ENCODE results near the gene INPP5J. TPM values are rescaled to one million over a fixed set of nuclear protein-coding genes. Genes with fewer than 3 reads are reported as not detected.
"Not testable (repeated sequence)": the region's sequence is repeated elsewhere in the genome, so short reads cannot be mapped to it uniquely, and the experiment has no call there.

Gene INPP5J, protein sequence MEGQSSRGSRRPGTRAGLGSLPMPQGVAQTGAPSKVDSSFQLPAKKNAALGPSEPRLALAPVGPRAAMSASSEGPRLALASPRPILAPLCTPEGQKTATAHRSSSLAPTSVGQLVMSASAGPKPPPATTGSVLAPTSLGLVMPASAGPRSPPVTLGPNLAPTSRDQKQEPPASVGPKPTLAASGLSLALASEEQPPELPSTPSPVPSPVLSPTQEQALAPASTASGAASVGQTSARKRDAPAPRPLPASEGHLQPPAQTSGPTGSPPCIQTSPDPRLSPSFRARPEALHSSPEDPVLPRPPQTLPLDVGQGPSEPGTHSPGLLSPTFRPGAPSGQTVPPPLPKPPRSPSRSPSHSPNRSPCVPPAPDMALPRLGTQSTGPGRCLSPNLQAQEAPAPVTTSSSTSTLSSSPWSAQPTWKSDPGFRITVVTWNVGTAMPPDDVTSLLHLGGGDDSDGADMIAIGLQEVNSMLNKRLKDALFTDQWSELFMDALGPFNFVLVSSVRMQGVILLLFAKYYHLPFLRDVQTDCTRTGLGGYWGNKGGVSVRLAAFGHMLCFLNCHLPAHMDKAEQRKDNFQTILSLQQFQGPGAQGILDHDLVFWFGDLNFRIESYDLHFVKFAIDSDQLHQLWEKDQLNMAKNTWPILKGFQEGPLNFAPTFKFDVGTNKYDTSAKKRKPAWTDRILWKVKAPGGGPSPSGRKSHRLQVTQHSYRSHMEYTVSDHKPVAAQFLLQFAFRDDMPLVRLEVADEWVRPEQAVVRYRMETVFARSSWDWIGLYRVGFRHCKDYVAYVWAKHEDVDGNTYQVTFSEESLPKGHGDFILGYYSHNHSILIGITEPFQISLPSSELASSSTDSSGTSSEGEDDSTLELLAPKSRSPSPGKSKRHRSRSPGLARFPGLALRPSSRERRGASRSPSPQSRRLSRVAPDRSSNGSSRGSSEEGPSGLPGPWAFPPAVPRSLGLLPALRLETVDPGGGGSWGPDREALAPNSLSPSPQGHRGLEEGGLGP
- polyA plus RNA-seq, result not detected

DNA sequence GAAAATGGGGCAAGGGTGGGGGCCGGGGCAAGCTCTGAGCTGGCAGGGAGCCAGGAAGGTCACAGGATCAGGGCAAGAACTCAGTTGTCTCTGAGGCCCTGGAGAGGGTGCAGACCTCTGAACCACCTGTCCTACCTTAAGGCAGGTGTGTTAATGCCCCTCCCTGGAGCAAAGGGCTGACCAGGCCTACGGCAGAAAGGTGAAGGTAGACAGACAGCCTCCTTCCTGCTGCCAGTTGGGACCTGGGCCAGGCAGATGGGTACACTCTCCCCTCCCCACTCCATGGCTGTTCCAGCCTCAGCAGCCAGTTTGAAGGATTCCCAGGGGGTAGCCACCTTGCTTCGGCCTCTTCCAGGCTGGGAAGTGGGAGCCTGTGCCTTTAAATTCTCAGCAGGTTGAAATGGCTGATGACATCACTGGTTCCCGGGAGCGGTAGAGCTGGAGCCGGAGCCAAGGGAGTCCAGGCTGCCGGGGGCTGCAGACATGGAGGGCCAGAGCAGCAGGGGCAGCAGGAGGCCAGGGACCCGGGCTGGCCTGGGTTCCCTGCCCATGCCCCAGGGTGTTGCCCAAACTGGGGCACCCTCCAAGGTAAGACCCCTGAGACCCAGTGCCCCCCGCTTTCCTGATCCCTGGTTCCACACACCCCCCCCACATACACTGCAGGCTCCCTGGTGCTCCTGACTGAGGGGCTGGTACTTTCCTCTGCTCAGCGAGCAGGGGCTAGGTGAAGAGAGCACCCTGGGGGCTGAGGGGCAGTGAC is at the start of gene INPP5J:
INPP5J (plus strand) TSS at position 435 of the 760 bp plus-strand sequence; CDS start at position 484, 49 bp downstream.
- H3K27me3 Mint-ChIP-seq (ENCODE audit: low read depth in 3 of 3), result peaks cover 2 to 6% (median 2%) of the 10 kb centered on the region in 3 donors
- no peak for DNase-seq
- no peak within 1 kb of the TSS for H3K4me3 Mint-ChIP-seq
- no peak within 1 kb of the TSS for H3K27ac Mint-ChIP-seq
- no peaks in the 10 kb centered on the region for H3K4me1 Mint-ChIP-seq
- no peaks in the 10 kb centered on the region for H3K9me3 Mint-ChIP-seq
- H3K36me3 Mint-ChIP-seq, result no peaks in the 10 kb centered on the region

DNA sequence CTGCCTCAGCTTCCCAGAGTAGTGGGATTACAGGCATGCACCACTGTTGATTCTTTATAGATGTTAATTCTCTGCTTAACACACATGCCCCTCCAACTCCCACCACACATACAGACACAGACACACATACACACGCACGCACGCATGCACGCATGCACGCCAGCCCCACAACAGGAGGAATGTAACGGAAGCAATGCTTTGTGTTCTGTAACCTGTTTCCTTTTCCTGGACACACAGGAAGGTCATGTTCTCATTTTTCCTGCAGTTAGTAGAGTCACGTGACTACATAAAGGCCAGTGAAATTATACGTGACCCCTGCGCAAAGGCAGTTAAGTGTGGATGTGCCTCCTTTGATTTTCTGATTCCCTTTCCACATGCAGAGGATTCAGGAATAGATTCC is 49.6 kb upstream of the INPP5J start:
- H3K27ac Mint-ChIP-seq; H3K4me3 Mint-ChIP-seq; DNase-seq; H3K9me3 Mint-ChIP-seq; H3K36me3 Mint-ChIP-seq; H3K27me3 Mint-ChIP-seq (ENCODE audit: low read depth in 3 of 3); H3K4me1 Mint-ChIP-seq: not testable (repeated sequence)

DNA sequence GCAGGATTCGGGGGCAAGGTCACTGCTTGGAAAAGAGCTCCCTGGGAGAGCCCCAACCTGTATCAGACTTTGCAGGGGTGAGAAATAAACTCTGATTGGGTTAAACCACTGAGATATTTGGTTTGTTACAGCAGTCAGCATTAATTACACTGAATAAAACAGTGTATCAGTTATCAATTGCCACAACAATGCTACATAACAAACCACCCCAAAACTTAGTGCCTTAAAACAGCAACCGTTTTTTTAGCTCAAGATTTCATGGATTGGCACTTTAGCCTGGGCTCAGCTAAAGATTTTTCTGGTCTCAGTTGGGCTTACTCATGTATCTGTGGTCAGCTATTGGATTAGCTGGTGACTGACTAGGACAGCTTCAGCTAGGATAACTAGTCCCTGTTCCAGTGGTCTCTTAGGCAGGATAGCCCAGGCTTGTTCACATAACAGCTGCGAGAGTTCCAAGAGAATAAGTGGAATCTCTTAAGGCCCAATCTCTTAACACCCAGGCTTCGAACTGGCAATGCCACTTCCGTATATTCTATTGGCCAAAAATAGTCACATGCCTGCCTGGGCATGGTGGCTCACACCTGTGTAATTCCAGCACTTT is 49.1 kb upstream of the INPP5J start:
- H3K4me1 Mint-ChIP-seq; DNase-seq; H3K36me3 Mint-ChIP-seq; H3K9me3 Mint-ChIP-seq; H3K27me3 Mint-ChIP-seq (ENCODE audit: low read depth in 3 of 3); H3K27ac Mint-ChIP-seq; H3K4me3 Mint-ChIP-seq: not testable (repeated sequence)

DNA sequence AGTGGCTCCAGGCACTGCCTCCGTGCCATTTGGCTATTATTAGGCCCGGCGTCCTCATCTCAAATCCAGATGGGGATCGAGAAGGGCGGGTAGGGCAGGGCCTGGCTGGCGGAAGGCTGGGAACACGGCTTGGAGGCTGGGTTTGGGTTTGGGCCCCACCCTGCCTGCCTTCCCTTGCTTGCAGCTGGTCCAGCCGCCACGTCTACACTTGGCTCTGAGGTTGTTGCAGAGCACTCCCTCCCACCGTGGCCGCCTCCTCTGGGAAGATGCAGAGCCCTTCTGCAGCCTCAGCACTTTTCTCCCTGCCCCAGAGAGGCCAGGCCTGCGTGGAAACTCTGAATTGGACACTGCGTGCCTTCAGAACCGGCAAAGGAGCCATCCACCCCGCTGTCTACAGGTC is 46.8 kb upstream of the INPP5J start:
- Mint-ChIP-seq H3K4me3 (no peak overlapping the region), H3K27me3 (ENCODE audit: low read depth in 3 of 3) (peaks cover 0 to 5% (median 5%) of the 10 kb centered on the region in 3 donors), H3K4me1 (peaks cover 6% of the 10 kb centered on the region in 2 donors), H3K36me3 (no peaks in the 10 kb centered on the region), H3K27ac (no peak overlapping the region), H3K9me3 (no peaks in the 10 kb centered on the region)
- DNase-seq, result no peak

DNA sequence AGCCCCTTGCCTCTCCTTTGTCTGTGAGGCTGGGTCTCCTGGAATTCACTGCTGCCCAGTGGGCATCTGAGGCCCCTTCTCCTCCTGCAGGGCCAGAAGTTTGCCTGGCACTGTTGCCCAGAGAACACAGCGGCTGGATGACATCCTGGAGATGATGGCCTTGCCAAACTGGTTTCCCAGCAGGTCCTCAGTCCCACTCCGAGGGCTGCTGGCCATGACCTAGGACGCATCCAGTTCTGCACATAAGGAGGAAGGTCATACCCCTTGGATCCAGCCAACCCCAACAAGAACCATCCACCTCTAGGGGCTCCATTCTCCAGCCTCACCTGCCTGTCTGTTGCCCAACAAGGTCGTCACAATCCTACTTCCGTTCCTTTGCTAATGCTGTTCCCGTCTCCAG is 45.1 kb upstream of the INPP5J start:
- H3K9me3 Mint-ChIP-seq, result no peaks in the 10 kb centered on the region

DNA sequence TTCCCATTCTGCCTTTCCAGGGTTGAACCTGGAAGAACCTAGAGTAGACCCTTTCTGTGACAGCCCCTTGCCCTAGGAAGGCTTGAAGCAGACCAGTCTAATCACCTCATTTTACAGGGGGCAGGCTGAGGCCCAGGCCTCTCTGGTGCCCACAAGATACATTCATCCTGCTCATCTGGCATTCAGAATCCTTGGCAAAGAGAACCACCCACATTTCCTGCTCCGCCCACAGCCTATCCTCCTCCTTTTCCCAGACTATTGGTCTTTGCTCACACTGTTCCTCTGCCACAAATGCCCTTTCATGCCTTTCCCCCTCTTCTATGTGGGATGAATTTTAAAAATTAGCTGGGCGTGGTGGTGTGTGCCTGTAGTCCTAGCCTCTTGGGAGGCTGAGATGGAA is 44.4 kb upstream of the INPP5J start:
- H3K27me3 Mint-ChIP-seq (ENCODE audit: low read depth in 3 of 3); H3K27ac Mint-ChIP-seq; H3K36me3 Mint-ChIP-seq; H3K4me3 Mint-ChIP-seq; DNase-seq; H3K9me3 Mint-ChIP-seq: not testable (repeated sequence)
- H3K4me1 Mint-ChIP-seq, result peaks cover 20 to 22% of the 10 kb centered on the region in 2 donors

More for the DNA sequence above, 45.1 kb upstream of the INPP5J start:
- Mint-ChIP-seq H3K36me3 (no peaks in the 10 kb centered on the region), H3K27ac (peak overlapping the region in 1 of 6 donors; percentile 23), H3K27me3 (ENCODE audit: low read depth in 3 of 3) (peaks cover 0 to 5% (median 3%) of the 10 kb centered on the region in 3 donors), H3K4me3 (no peak overlapping the region), H3K4me1 (peaks cover 18 to 20% of the 10 kb centered on the region in 2 donors)
- no peak for DNase-seq

DNA sequence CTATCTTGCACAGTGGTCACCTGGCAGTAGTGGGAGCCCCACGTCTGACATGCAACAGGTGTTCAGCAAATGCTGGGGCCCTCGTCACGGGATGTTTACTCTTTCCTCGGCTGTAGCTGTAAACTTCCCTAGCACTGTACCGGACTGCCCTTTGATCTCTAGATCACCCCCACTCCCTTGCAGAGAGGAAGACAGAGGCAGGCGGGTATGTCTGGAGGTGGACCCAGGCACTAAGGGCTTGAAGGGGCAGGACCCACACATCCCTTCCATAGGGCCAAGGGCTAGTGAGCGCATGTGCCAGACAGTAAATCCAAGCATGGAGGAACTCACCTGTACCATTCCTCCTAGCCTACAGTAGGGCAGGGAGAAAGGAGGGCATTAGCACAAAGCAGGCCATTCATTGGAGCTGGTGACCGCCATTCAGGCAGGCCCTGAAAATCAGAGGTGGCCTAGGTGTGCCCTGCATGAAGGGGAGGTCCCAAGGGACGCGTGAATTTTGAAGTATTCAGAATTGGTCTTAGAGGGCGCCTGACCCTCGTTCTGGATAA is 43.6 kb upstream of the INPP5J start:
- Mint-ChIP-seq H3K36me3 (no peaks in the 10 kb centered on the region), H3K4me3 (peak overlapping the region in 2 of 5 donors; percentile 35 to 41)
- no peak for DNase-seq

DNA sequence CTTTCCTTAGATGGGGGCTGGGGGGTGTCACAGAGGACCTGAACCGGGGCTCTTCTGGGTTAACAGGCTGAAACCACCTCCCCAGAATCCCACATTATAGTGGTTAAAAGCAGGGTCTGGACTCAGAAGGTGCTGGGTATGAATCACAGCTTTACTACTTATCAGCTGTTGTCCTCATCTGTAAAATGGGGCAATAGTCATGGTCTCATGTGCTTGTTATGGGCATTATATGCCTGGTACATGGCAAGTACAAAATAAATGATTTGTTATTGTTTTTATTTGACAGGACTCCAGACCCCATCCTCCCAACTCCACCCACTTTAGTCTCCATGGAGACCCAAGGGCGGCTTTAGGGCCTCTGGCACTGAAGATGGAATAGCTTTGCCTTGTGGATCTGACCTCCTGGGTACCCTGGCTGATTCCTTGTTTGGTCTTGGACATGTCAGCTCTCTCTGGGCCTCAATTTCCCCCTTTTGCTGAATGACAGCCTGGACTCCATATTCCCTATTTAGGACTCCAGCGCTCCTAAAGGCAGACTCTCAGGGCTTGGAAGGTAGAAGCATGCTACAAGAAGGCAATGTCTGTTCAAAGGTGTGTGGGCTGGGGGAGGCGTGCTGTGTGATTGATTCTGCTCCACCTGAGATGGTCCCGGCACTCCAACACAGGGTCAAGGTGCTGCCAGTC is 42.5 kb upstream of the INPP5J start:
- peaks cover 0 to 2% (median 2%) of the 10 kb centered on the region in 3 donors for H3K27me3 Mint-ChIP-seq (ENCODE audit: low read depth in 3 of 3)
- DNase-seq, result no peak
- peaks cover 30 to 31% of the 10 kb centered on the region in 2 donors for H3K4me1 Mint-ChIP-seq
- H3K9me3 Mint-ChIP-seq, result no peaks in the 10 kb centered on the region
- H3K4me3 Mint-ChIP-seq, result peak overlapping the region; percentile 80 to 89 (median 87)
- H3K36me3 Mint-ChIP-seq, result no peaks in the 10 kb centered on the region
- peak overlapping the region; percentile 23 to 82 (median 60) for H3K27ac Mint-ChIP-seq

More for the DNA sequence above, 43.6 kb upstream of the INPP5J start:
- Mint-ChIP-seq H3K27me3 (ENCODE audit: low read depth in 3 of 3) (peaks cover 0 to 5% (median 2%) of the 10 kb centered on the region in 3 donors), H3K27ac (no peak overlapping the region), H3K4me1 (peaks cover 26% of the 10 kb centered on the region in 2 donors), H3K9me3 (no peaks in the 10 kb centered on the region)

DNA sequence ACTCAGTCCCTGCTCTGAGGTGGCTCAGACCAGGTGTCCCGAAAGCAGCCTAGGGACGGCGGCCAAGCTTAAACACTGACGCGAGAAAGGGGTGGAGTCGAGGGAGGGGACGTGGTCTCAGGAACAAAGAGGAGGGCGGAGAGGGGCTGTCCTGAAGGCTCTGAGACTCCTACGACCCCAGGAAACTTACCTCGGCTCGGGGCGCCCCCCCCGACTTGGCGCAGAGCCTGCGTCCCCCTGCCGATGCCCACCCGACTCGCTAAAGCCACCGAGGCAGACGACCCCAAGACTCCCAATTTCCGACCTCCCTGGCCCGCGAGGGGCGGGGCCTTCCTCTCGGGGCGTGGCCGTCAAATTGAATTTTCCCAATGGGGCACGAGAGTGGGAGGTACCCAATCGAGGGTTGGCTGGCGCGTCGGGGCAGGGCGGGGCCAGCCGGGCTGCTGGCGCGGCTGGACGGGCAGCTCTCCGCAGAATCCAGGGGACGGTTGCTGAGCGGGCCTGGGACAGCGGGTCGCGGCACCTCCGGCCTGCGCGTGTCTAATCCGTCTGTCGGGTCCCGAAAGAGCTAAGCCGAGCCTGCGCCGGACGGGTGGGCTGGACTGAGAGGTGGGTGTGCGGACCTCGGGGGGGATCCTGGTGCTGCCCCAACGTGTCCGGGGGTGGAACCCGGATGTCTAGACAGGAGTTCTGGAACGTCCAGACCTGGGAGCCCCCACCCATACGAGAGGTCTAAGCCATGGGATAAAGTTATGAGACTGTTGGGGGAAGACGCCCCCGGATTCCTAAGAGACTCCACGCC is 41.7 kb upstream of the INPP5J start, which contains the start of gene SMTN:
SMTN (plus strand) TSS at position 471 of the 802 bp plus-strand sequence. CDS start 1,941 bp downstream, outside the sequence.
- Mint-ChIP-seq H3K36me3 (no peaks in the 10 kb centered on the region), H3K4me1 (peaks cover 30 to 31% of the 10 kb centered on the region in 2 donors), H3K4me3 (peak within 1 kb of the TSS; percentile 80 to 89 (median 87)), H3K27ac (peak within 1 kb of the TSS; percentile 23 to 82 (median 60)), H3K9me3 (no peaks in the 10 kb centered on the region), H3K27me3 (ENCODE audit: low read depth in 3 of 3) (peaks cover 0 to 2% (median 2%) of the 10 kb centered on the region in 3 donors)
- peak; percentile 87 to 89 (median 88) for DNase-seq

DNA sequence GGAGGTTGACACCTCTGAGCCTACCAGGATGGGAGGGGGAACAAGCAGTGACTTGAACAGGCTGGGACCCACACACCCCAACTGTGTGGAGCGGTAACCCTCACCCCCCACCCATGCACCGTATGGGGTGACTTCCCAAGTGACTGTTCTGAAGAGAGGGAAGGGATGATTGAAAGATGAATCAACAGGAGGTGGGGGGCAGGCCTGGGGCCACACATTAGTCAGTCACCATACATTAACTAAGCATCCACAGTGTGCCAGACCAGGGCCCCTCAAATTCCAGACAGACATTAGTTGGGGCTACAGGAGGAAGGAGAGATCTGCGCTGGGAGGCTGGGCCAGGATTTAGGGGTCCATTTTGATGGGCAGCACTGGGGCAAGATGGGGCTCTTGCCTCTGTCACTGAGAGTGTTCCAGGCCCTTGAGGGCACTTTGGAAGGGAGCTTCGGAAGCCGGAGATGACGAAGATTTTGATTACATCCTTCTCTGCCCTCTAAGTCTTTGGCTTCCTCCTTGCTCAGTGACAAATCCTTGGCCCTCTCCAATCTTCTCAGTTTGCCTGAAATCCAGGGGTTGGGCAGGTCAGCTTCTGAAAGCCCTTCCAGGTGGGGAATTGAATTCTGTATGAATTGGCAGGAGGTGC is 40.7 kb upstream of the INPP5J start:
- peak overlapping the region; percentile 53 to 89 (median 86) for H3K4me3 Mint-ChIP-seq
- H3K27ac Mint-ChIP-seq, result peak overlapping the region in 1 of 6 donors; percentile 8
- peaks cover 30 to 31% of the 10 kb centered on the region in 2 donors for H3K4me1 Mint-ChIP-seq
- H3K9me3 Mint-ChIP-seq, result no peaks in the 10 kb centered on the region
- no peaks in the 10 kb centered on the region for H3K36me3 Mint-ChIP-seq
- DNase-seq, result no peak
- peaks cover 0 to 2% (median 2%) of the 10 kb centered on the region in 3 donors for H3K27me3 Mint-ChIP-seq (ENCODE audit: low read depth in 3 of 3)

Data from immature natural killer cell (primary cell).